DMS114 treated with DMSO at 0.1 percent for 48 hours (cell line): ENCODE measurements around the gene ARHGAP15.

ENCODE experiments used
- DNase-seq: peaks from one replicate; lab custom pipeline; 2025; ENCODE audit not compliant: unreplicated experiment; lab: John Stamatoyannopoulos, UW

The ARHGAP15 gene

GRCh38 chr2:143564419-143564818 is 435.2 kb downstream of the ARHGAP15 start:
- DNase-seq, result no peak

DNA sequence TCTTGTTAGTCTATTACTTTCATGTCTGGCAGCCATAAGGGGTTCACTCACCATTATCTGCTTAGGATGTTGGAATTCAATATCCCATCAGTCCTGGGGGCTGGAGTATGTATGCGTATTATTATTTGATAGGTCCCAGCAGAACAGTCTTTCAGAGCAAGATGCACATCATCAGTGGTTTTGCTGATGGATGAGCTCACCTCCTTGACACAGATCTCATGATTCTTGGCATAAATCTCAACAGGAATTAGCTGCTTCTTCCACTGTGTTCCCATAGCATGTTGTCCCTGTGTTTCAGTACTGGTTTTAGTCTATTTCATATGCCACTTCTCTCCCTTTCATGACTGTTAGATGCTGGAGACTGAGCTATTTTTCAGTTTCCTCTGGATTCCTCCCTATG is 442.5 kb downstream of the ARHGAP15 start:
- no peak for DNase-seq

- no peak for DNase-seq
Observed at GRCh38 chr2:143572421-143572820, 443.2 kb downstream of the ARHGAP15 start.

DNA sequence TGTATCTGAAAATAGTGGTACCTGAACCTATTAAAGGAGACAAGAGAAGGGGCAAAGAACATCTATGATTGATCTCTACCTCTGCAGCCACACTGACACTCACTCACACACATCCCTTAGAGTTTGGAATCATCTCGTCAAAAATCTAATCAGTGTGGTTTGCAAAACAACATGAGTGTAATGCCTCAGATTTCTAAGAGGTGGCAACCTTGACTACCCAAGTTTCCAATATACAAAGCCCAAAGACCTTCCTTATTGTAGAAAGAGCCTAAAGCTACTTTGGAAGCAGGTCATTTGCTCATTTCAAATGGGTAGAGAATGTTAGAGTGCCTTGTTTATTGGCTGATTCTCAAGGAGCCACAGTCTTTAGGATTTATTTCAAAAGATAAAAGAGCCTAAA is 444.9 kb downstream of the ARHGAP15 start:
- DNase-seq, result no peak

GRCh38 chr2:143575340-143575739 is 446.1 kb downstream of the ARHGAP15 start:
- no peak for DNase-seq

- DNase-seq, result no peak
Observed at GRCh38 chr2:143577489-143577888, 448.3 kb downstream of the ARHGAP15 start.

- DNase-seq, result no peak
Observed at GRCh38 chr2:143579456-143579855, 450.2 kb downstream of the ARHGAP15 start.

DNA sequence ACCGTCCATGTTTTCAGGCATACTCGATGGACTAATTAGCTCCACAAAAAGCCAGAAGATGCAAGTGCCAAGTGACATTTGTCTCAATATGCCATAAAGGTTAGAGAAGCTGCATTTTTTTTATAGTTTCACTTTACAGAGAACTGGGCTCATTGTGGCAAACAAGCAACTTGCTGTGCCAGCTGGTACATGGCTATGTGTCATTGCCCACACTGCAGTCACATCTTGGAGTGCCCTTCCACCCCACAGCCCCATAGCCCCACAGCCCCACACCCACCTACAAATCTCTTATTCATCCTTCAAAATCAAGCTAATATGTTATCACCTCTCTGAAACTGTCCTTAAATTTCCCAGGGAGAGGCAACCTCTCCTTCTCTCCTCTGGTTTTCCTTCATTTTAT is 451.9 kb downstream of the ARHGAP15 start:
- no peak for DNase-seq

GRCh38 chr2:143582046-143582747 is 453.0 kb downstream of the ARHGAP15 start:
- DNase-seq, result no peak

DNA sequence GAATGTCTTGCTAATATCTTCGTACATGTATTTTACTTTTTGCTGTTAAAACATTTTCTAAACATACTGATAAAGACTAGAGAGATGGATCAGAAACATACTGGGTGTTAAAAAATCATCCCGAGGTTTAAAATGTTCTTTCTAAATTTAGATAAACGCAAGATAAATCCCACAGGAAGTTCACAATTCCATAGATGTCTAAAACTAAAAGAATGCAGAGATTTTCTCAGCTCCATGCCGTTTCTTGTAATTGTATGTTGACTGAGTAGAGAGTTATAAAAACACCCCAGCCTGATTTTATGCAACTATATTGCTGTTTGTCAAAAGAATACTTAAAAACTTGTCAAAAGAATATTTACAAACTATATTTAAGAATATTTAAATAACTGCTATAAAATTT is 455.7 kb downstream of the ARHGAP15 start:
- DNase-seq, result no peak

GRCh38 chr2:143586119-143586518 is 456.9 kb downstream of the ARHGAP15 start:
- no peak for DNase-seq

DNA sequence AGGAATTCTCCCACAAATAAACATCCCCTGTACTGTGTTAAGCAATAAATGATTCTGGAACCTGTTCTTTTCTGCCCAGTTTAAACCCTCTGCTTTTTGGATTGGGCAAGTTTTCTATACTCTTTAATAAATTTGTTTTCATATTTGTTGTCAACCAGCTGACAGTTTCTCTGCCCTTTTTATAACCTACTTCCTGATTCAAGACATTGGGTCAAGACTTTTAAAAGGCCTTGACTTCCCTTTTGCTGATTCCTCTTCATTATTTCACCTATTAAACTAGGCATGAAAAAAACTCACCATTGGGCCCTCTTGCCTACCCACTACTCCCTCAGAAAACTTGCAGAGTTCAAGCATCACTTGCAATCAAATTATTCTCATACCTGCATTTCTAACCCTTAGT is 459.5 kb downstream of the ARHGAP15 start:
- no peak for DNase-seq

DNA sequence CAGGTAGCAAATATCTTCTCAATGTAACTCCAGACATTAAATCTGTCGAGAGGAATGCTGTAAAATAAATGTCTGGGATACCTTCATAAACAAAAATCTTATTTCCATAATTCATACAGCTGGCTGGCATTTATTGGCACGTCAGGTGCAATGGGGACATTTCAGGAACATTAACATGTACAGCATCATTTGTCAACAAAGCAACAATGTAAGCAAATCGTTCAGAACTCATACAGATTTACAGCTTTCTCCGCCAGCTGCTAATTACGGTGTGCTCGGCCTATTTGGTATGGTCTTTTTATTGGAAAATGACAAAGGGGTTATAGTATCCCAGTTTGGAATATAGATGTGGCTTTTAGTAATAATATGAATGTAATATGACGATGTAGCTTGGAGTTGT is 464.9 kb downstream of the ARHGAP15 start:
- DNase-seq, result no peak

DNA sequence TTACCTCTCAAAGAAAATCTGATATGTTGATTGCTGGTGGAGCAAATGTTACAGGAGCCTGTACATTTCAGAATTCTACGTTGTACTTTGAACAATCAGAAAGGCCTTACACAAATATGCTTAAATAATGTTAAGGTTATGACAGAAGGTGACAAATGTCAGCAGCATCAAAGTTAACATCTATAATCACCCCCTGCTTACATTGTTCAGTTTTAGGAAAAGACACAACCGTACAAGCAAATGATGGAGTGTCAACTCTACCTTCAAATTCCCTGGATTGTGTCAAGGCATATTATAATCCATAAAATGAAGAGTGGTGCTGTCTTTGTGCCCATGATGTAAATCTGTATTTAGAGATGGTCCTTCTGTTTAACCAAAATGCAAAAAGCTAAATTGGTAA is 465.5 kb downstream of the ARHGAP15 start:
- no peak for DNase-seq

GRCh38 chr2:143600116-143600515 is 470.9 kb downstream of the ARHGAP15 start:
- DNase-seq, result no peak

GRCh38 chr2:143601828-143602227 is 472.6 kb downstream of the ARHGAP15 start:
- no peak for DNase-seq

GRCh38 chr2:143603035-143603655 is 473.9 kb downstream of the ARHGAP15 start:
- DNase-seq, result no peak

GRCh38 chr2:143603846-143604565 is 474.8 kb downstream of the ARHGAP15 start:
- DNase-seq, result no peak

- no peak for DNase-seq
Observed at GRCh38 chr2:143604566-143604959, 475.3 kb downstream of the ARHGAP15 start.

DNA sequence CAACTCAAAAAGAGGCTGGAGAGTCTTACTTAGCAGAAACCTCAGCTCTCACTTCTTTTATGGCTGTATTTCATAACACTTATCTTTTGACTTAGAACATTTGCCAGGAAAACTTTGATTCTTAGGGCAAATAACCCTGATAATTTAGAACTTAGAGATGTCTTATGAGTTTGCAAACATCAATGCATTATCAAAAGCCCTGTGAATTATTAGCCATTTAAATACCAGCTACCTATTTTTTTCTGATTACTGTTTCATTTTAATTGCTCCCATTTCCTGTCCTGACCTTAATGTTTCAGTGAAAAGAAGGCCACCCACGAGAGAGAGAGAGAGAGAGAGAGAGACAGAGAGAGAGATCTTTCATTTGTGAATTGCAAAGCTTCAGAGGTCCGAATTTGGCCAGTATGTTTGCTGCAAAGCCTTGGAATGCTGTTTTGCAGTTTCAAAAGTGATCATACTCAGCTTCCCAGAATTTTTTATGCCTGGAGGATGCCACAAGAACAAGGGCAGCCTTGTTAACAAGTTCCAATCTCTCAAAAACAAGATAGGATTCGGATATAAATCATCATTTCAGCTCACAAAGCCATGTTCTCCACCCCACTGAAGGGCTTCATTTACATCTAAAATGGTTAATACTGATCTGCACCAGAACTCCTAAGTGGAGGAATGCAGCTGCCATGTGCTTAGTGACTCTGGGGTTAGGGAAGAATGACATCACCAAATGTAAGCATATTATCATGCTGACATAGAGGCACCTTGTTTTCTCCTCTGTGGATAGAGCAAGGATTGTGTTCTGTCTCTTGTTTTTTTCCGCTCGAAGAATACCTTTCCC is 478.2 kb downstream of the ARHGAP15 start:
- DNase-seq, result no peak

- no peak for DNase-seq
Observed at GRCh38 chr2:143608063-143608423, 478.8 kb downstream of the ARHGAP15 start.
